Activated CD8-positive, alpha-beta memory T cell treated with anti-CD3 and anti-CD28 coated beads, Interleukin-2, amount 10 ng/mL, durations not matched to agents 7 days and 5 days (primary cell): ENCODE measurements around the gene SGSH. TPM values are rescaled to one million over a fixed set of nuclear protein-coding genes. Genes with fewer than 3 reads are reported as not detected.

Source experiments
- total RNA-seq, 2 experiments: library from RNA; stranded (reverse); gene quantifications; one replicate each; pipeline ENCODE4 v1.2.3, GENCODE V29; 2021

The SGSH gene
- total RNA-seq, 2 experiments from 2014 or later = 15.4 to 22.1 TPM

Other genes starting within 250 kb of the SGSH start
- gene TBC1D16, start 184.5 kb downstream of the SGSH start, total RNA-seq = 1 to 10 TPM; 1.2 to 2.8 TPM
- gene CCDC40, start 183.7 kb downstream of the SGSH start, total RNA-seq = under 1 TPM; 0.20 to 0.84 TPM
- 10 to 100 TPM; 31.9 to 34.7 TPM for gene GAA, start 118.8 kb downstream of the SGSH start, total RNA-seq
- 100 to 1,000 TPM; 145 to 161 TPM for gene EIF4A3, start 73.2 kb downstream of the SGSH start, total RNA-seq
- gene CARD14, start 50.3 kb downstream of the SGSH start, total RNA-seq = not detected
- 1 to 10 TPM; 4.3 to 8.6 TPM for gene SLC26A11, start 94 bp upstream of the SGSH start, total RNA-seq
- gene RNF213, start 40.5 kb upstream of the SGSH start, total RNA-seq = 1,000 to 10,000 TPM in 1 of 2 experiments, 100 to 1,000 TPM in 1; 597 to 1,208 TPM
- gene ENDOV, start 194.8 kb upstream of the SGSH start, total RNA-seq = 10 to 100 TPM; 15.1 to 18.4 TPM